Epithelial cell of proximal tubule (primary cell): Measurements from ENCODE around the gene TSPAN16. TPM values are rescaled to one million over a fixed set of nuclear protein-coding genes. Genes with fewer than 3 reads are reported as not detected.

Experiments used
- DNase-seq: peaks from one replicate; pipeline ENCODE4 v3.0.0-alpha.2; 2011; ENCODE audit warnings: low read depth
- H3K4me3 ChIP-seq: 2 replicates; pipeline ENCODE4 v1.5.1; 2011; ENCODE audit warnings: low read depth, mild to moderate bottlenecking, low read length
- total RNA-seq: library from RNA; depleted of rRNA; stranded (reverse); fragments of >200 nt; gene quantifications from 2 replicates; pipeline ENCODE4 v1.2.3, GENCODE V29; 2015
- TF ChIP-seq, protein P1 (sequence below): conservative IDR thresholded peaks from 2 replicates; pipeline ENCODE4 v1.5.1; 2012; ENCODE audit warnings: low read depth, mild to moderate bottlenecking, low read length

Gene TSPAN16
- total RNA-seq, 1 donor from 2014 or later = not detected

GRCh38 chr19:11281356-11282049, 14.5 kb upstream of the TSPAN16 start:
- TF ChIP-seq, protein P1, sequence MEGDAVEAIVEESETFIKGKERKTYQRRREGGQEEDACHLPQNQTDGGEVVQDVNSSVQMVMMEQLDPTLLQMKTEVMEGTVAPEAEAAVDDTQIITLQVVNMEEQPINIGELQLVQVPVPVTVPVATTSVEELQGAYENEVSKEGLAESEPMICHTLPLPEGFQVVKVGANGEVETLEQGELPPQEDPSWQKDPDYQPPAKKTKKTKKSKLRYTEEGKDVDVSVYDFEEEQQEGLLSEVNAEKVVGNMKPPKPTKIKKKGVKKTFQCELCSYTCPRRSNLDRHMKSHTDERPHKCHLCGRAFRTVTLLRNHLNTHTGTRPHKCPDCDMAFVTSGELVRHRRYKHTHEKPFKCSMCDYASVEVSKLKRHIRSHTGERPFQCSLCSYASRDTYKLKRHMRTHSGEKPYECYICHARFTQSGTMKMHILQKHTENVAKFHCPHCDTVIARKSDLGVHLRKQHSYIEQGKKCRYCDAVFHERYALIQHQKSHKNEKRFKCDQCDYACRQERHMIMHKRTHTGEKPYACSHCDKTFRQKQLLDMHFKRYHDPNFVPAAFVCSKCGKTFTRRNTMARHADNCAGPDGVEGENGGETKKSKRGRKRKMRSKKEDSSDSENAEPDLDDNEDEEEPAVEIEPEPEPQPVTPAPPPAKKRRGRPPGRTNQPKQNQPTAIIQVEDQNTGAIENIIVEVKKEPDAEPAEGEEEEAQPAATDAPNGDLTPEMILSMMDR = no peak
- no peak for DNase-seq
- no peak overlapping the region for H3K4me3 ChIP-seq

DNA sequence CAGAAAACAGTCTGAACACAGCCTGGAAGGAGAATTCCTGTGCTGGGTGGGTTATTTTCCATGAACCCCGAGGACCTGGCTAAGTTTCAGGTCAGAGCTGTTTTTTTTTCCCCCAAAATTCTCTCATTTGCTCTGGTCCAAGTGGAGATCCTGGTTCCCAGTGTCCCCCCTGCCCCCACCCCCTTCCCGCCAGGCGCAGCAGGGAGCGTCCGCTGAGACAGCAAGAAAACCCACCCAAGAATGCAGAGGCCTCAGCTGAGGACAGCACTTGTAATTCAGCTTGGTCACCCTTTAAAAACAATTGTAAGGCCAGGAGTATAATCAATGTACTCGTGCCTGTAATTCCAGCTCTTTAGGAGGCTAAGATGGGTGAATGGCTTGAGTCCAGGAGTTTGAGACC, 11.4 kb upstream of the TSPAN16 start:
- no peak for DNase-seq
- H3K4me3 ChIP-seq = no peak overlapping the region
- TF ChIP-seq, protein P1 = no peak

- no peak overlapping the region for H3K4me3 ChIP-seq
- TF ChIP-seq, protein P1 = no peak
- DNase-seq = no peak
Measured at GRCh38 chr19:11286312-11286974, 9.5 kb upstream of the TSPAN16 start.

GRCh38 chr19:11288349-11288748, 7.6 kb upstream of the TSPAN16 start:
- DNase-seq = no peak
- no peak overlapping the region for H3K4me3 ChIP-seq
- TF ChIP-seq, protein P1 = peak; percentile 66

- no peak for DNase-seq
- no peak overlapping the region for H3K4me3 ChIP-seq
- TF ChIP-seq, protein P1 = no peak
Measured at GRCh38 chr19:11290256-11290655, 5.7 kb upstream of the TSPAN16 start.

- TF ChIP-seq, protein P1 = no peak
- DNase-seq = no peak
- H3K4me3 ChIP-seq = no peak overlapping the region
Measured at GRCh38 chr19:11291415-11291814, 4.5 kb upstream of the TSPAN16 start.
